ENCODE data around the gene MBP.
A peak's percentile ranks its signal among the peaks of the same experiment; 100 is the strongest.

Gene MBP

DNA sequence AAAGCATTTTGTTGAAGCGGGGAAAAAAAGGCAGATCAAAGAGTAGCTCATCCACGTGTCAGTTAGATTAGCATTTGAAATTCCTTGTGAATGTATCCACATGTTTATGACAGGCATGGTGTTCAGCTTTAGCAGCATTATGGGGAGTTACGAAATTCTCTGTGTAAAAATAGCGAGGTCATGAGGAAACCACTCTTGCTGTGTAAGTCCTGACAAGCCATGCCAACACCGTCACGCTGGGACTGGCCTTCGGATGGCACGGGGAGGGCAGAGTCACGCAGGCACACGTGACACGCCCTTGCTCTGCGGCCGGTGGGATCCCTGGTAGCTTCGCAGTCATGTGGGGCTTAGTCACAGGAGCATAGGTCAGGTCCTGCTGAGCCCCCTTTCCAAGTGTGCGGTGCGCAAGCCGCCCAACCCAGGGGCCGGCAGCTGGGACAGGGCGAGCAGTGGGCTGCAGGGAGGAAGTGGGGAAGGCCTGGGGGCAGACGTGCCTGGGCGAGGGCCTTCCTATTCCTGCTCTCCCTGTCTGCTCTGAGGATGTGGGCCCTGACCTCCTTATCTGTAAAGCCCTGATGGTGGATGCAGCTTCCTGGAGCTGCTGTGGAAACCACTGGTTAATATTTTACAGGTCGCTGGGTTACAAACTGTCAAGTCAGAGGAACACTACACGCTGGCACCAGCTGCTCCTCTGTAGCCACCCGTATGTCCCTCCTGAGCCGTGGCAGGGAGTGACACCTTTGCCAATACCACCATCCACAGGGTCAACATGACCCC, 18.0 kb downstream of the MBP start:
- DNase-seq (ENCODE audit: low read depth in 2 of 2) = no peak

- DNase-seq (ENCODE audit: low read depth in 2 of 2) = no peak
These were observed 18.5 kb downstream of the MBP start for GRCh38 chr18:77114152-77114414.

DNA sequence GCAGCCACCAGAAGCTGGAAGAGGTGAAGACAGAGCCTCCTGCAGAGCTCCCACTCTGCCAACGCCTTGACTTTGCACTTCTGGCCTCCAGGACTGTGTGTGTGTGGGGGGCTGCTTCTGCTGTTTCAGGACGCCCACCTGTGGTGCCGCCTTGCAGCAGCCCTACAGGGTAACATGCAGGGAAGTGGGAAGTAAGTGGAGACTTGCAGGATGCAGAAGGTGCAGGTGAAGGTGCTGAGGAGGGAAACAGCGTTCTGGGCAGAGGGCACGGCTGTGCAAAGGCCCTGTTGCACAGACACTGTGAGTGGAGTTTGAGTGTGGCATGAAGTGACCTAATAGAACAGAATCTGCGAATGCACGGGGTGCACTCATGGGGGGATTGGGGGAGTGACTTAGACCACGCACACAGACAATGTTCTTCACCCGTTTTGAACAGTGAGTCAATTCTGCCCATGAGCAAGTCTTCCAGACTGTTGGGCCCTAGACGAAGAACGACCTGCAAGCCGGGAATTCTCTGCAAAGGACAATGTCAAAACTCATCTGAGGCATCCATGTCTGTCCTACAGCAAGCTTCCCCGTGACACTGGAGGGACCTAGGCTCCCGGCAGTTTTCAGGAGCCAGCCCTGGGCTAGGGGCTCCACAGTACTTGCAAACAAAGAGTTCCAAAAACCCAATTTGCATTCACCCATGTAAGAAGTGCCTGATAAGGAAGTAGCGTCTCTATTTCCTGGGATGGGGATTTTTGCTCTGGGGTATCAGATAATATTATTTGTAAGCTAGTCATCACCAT, 19.0 kb downstream of the MBP start:
- no peak for DNase-seq (ENCODE audit: low read depth in 2 of 2)

DNA sequence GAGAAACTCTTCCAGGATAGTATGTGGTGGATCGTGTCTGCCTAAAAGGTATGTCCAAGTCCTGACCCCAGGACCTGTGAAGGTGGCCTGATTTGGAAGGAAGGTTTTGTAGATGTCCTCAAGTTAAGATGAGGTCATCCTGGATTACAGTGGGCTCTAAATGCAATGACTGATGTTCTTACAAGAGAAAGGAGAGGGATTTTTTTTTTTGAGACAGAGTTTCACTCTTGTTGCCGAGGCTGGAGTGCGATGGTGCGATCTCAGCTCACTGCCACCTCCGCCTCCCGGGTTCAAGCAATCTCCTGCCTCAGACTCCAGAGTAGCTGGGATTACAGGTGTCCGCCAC, 19.9 kb downstream of the MBP start:
- no peak for DNase-seq (ENCODE audit: low read depth in 2 of 2)

DNA sequence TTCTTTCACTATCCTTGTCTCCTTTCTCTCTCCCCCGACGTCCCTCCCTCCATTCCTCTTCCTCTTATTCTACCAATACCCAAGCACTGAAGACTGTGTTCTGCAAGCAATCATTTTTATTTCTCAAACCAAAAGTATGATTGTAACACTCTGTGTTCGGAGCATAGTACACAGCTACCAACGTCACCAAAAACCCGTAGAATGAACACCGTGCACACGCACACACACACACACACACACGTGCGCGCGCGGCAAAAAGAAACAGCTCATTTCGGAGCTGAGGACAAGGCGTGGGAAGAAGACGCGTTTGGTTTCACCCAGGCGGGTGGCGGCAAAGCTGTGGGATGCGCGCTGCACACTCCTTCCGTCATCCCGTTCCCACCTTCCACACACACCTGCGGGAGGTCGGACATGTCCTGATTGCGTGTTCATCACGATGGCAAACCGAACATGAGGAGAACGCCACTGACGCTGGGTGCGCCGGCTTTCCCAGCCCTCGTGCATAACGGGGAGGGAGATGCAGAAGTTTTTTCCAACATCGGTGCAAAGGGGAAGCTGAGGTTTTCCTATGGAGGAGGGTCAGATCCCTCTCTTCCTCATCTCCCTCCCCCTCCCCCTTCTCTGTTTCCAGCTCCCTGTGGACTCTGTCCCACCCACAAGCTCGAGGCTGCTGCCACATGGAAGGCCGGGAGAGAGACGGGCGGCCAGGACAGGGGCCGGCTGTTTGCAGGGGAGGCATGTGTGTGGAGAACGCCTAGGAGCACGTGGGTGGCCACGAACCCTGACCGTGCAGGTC, 20.4 kb downstream of the MBP start:
- DNase-seq (ENCODE audit: low read depth in 2 of 2) = no peak

DNA sequence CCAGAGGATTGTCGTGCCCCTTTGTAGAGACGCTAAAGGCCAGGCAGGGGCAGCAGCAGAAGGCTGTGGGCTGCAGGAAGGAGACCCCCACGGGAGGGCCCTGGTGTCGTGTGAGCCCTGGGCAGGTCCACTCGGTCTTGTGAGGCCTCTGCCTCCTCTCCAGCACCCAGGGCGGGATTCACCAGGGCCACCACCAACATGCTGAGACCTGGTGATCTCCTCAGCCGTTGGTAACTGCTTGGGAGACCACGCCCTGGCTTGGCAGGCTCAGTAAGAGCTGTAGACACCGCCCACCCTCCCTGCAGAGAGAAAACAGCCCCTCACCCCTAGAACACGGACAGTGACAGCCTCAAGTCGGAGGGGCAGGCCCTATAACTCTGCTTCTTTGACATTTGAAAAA, 21.1 kb downstream of the MBP start:
- no peak for DNase-seq (ENCODE audit: low read depth in 2 of 2)

DNA sequence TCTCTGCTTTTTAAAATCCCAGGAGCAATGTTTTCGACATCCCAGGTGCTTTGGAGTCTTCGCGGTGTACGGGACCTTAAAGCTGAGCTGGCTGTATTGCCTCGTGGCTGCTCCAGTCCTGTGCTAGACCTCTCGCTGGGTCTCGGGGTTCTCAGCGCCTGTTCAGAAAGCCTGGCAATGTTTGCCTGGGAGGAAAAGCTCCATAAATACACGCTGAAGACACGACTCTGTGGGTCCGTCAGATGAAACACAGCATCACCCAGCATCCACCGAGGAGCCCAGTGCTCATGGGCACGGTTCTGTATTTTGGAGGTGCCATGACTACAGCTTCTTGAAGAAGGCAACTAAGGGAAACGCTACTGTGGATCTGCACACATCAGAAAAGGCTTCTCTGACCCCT, 21.6 kb downstream of the MBP start:
- DNase-seq (ENCODE audit: low read depth in 2 of 2) = no peak

- no peak for DNase-seq (ENCODE audit: low read depth in 2 of 2)
These were observed 22.2 kb downstream of the MBP start for GRCh38 chr18:77110400-77110799.

GRCh38 chr18:77109648-77110019, 22.9 kb downstream of the MBP start:
- DNase-seq (ENCODE audit: low read depth in 2 of 2) = no peak

DNA sequence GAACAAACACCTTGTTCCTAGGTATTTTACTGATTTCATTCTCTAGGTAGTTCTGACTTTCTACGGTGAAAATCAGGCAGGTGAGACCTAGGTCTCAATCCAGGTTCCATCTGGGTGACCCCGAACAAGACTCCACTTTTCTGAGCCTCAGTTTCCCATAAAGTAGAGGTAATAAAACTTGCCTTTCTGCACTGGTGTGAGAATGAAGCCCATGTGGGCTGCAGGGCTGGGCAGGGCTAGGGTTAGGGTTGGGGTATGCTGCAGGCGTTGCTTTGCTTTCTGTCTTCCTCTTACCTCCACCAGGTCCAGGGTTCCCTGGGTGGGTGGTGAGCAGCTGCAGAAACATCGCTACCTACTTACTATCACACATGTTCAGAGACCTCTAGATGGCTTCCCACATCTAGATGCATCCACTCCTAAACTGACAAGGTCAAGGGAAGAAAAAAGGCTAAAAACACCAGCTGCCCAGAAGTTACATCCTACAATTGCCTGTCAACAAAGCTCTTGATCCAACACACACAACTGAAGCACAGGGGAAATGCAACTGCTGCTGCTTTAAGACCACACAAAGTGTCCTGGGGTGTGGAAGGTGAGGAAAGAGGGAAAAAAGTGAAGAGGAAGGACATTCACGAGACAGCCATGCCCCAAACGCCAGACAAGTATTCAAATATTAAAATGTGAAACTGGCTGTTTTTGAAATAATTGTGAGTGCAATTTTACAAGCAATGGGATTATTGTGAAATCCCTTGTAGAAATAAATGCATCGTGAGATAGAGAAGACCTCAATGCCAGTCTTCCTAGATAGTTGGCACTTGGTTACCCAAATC, 23.5 kb downstream of the MBP start:
- DNase-seq (ENCODE audit: low read depth in 2 of 2) = no peak

GRCh38 chr18:77108001-77108692, 24.4 kb downstream of the MBP start:
- DNase-seq (ENCODE audit: low read depth in 2 of 2) = no peak

DNA sequence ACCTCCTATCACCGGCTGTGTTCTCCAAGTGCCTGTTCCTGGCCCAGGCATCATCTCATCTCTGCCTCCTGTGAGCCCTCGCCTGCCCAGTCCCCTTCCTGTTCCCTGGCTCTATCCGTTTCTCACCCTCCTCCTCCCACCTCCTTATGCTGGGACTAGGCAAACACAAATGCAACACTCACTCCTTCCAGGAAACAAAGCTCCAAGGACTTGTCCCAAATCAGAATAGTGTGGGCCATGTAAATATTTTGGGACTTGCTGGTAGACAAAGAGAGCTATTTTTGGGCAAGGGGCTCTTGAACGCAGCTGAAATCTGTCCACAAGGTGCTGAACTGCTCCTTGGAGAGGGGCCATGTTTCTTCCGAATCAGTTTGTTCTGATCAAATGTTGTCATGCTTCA, 25.3 kb downstream of the MBP start:
- no peak for DNase-seq (ENCODE audit: low read depth in 2 of 2)

GRCh38 chr18:77106331-77106730, 26.3 kb downstream of the MBP start:
- no peak for DNase-seq (ENCODE audit: low read depth in 2 of 2)

DNA sequence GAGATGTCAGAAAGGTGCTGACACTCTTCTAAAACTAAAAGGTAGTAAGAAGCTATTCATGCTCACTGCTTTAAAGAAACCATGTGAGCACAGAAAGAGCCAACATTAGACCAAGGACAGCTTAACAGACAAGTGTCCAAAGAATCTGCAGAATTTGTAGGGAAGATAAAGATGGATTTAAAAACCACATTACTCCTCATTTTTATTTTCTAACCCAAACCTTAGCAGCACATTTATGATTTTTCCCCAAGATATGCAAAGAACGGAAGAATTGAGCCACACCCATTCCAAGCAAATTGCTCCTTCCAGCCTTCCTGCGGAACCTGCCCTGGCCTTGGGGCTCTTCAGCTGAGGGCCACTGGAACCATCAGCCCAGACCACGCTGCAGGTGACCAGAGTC, 26.9 kb downstream of the MBP start:
- DNase-seq (ENCODE audit: low read depth in 2 of 2) = no peak

- DNase-seq (ENCODE audit: low read depth in 2 of 2) = no peak
These were observed 27.6 kb downstream of the MBP start for GRCh38 chr18:77105028-77105427.

DNA sequence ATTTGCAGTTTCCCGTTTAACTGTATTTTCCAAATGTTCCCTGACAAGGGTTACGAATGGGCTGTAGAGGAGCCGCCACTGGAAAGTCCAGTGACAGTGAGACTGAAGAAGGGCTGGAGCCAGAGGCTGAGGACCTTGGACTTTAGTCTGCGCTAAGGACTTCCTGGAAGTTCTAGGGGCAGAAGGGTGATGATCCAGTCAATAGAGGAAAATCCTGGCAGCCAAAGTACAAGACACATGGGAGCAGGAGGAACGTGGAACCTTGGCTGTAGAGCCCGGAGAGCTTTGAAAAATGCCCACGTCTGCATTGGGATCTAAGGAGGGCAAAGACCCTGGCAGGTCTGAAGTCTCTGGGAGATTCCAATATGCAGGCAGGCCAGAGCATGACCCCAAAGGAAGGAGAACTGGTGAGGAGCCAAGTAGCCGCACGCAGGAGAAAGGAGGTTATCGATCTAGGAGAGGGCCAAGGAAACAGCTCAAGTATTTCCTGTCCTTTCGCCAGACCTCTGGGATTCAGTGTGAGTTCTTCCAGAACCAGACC, 28.5 kb downstream of the MBP start:
- DNase-seq (ENCODE audit: low read depth in 2 of 2) = no peak

DNA sequence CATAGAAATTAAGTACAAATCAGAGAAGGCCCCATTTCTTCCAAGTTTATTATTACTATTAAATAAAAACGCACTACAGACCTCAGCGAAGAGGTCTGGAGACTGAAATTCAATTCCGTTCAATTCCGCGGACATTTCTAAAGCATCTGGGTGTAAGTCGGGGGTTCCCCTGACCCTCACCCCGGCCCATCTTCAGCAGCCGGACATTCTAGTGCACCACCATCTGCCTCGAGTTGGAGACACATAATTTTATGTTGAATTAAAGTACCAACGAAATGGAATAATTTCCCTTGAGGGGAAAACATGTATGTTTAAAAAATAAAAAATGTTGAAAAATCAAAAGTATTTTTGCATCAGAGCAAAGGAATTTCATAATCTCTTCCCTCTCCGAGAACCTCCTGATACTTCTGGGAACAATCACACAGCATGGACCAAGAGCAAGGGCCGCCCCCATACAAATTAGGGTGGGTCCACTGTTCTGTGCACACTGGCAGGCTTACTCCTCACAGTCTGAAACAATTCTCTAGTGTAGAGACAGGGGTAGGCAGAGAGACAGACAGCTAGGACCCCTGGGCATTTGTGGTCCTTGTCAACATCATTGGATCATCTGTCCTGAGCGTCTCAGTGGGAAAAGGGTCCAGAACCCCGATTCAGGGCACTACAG, 29.3 kb downstream of the MBP start:
- DNase-seq (ENCODE audit: low read depth in 2 of 2) = no peak

DNA sequence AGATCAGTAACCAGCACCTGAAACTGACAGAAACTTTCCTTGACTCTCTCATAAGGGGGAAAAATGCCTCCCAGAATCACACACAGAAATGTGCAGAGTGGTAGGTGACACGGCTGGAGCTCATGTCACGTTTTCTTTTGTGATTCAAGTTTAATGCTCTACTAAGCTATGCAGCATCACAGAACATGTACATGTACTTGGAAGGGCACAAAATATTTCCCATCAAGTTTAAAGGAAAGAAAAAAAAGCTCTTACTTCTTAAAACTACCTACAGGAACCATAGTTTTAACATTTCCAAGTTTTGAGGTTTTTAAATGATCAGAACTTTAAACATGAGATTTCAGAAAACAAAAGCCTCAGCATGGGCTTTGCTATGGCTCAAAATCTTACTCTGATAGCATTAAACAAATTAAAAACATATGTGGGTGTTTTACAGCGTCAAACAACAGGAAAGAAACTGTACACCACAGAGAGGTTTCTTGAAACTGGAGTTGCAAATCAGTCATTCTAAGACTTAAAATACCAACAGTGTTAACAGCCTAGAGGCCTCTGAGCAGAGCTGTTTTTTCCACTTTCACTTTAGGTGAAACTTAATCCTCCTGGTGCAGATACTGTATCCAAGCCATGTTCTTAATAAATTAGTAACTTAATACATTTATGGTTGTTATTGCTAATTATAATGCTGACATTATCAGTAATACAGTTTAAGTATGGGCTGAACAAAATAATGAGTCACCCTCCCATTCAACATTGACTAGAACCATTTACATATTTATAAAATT, 30.1 kb downstream of the MBP start:
- DNase-seq (ENCODE audit: low read depth in 2 of 2) = no peak

GRCh38 chr18:77101410-77102258, 30.9 kb downstream of the MBP start:
- DNase-seq (ENCODE audit: low read depth in 2 of 2) = peak in 1 of 2 donors; percentile 53

All from stimulated activated CD4-positive, alpha-beta T cell treated with anti-CD3 and anti-CD28 coated beads, Interleukin-15, amount 100 ng/mL, for 48 hours (primary cell).